ENCODE measurements around the gene RAD51B.

RAD51B gene

GRCh38 chr14:68273413-68273812 lies 453.8 kb downstream of the RAD51B start:
- Histone ChIP-seq H3K4me3 (ENCODE audit: low read depth, low read length) (no peak overlapping the region), H3K36me3 (no peaks in the 10 kb centered on the region), H3K27me3 (no peaks in the 10 kb centered on the region), H3K9me3 (no peaks in the 10 kb centered on the region), H3K4me1 (peaks cover 12% of the 10 kb centered on the region)
- TF ChIP-seq CTCF (IDR thresholded peaks at IDR 0.05; ENCODE audit: low read depth, low read length): no peak
- no peak for DNase-seq

GRCh38 chr14:68274725-68275124 lies 455.1 kb downstream of the RAD51B start:
- H3K4me1 ChIP-seq: peaks cover 12% of the 10 kb centered on the region
- no peak overlapping the region for H3K4me3 ChIP-seq (ENCODE audit: low read depth, low read length)
- no peaks in the 10 kb centered on the region for H3K36me3 ChIP-seq
- H3K27me3 ChIP-seq: no peaks in the 10 kb centered on the region
- TF ChIP-seq CTCF (IDR thresholded peaks at IDR 0.05; ENCODE audit: low read depth, low read length): no peak
- DNase-seq: no peak
- H3K9me3 ChIP-seq: no peaks in the 10 kb centered on the region

- Histone ChIP-seq H3K27me3 (no peaks in the 10 kb centered on the region), H3K9me3 (no peaks in the 10 kb centered on the region), H3K36me3 (no peaks in the 10 kb centered on the region), H3K4me1 (peaks cover 6% of the 10 kb centered on the region; the same call in 1 of the 2 replicates), H3K4me3 (ENCODE audit: low read depth, low read length) (no peak overlapping the region)
- TF ChIP-seq CTCF (IDR thresholded peaks at IDR 0.05; ENCODE audit: low read depth, low read length): no peak
- DNase-seq: no peak
Observed at GRCh38 chr14:68278576-68279436, 459.2 kb downstream of the RAD51B start.

- DNase-seq: no peak
- H3K4me1 ChIP-seq: peaks cover under 1% of the 10 kb centered on the region; the same call in 1 of the 2 replicates
- no peaks in the 10 kb centered on the region for H3K27me3 ChIP-seq
- TF ChIP-seq CTCF (IDR thresholded peaks at IDR 0.05; ENCODE audit: low read depth, low read length): no peak
- H3K9me3 ChIP-seq: no peaks in the 10 kb centered on the region
- H3K4me3 ChIP-seq (ENCODE audit: low read depth, low read length): no peak overlapping the region
- H3K36me3 ChIP-seq: no peaks in the 10 kb centered on the region
Observed at GRCh38 chr14:68279437-68279720, 459.8 kb downstream of the RAD51B start.

- H3K4me3 ChIP-seq (ENCODE audit: low read depth, low read length): no peak overlapping the region
- no peaks in the 10 kb centered on the region for H3K27me3 ChIP-seq
- no peaks in the 10 kb centered on the region for H3K9me3 ChIP-seq
- no peaks in the 10 kb centered on the region for H3K36me3 ChIP-seq
- no peak for TF ChIP-seq CTCF (IDR thresholded peaks at IDR 0.05; ENCODE audit: low read depth, low read length)
- H3K4me1 ChIP-seq: no peaks in the 10 kb centered on the region
- DNase-seq: no peak
Observed at GRCh38 chr14:68279777-68280233, 460.2 kb downstream of the RAD51B start.

- no peak for TF ChIP-seq CTCF (IDR thresholded peaks at IDR 0.05; ENCODE audit: low read depth, low read length)
- Histone ChIP-seq H3K4me1 (no peaks in the 10 kb centered on the region), H3K36me3 (no peaks in the 10 kb centered on the region), H3K27me3 (no peaks in the 10 kb centered on the region), H3K9me3 (no peaks in the 10 kb centered on the region), H3K4me3 (ENCODE audit: low read depth, low read length) (no peak overlapping the region)
- no peak for DNase-seq
Observed at GRCh38 chr14:68281497-68281896, 461.9 kb downstream of the RAD51B start.

Measured in BE2C (cell line).